IPS DF 6.9 (cell line): ENCODE results near the gene PRDM13.

Experiments used
- DNase-seq: peaks from one replicate; pipeline ENCODE4 v3.0.0-alpha.2; 2013; ENCODE audit warnings: low read depth, low spot score
- H3K27ac ChIP-seq: one replicate; pipeline ENCODE4 v1.5.1; 2013; ENCODE audit warnings: low read length, control low read depth
- H3K27me3 ChIP-seq: 2 replicates; pipeline ENCODE4 v1.6.1; 2013; ENCODE audit warnings: mild to moderate bottlenecking, low read length; ENCODE audit not compliant: control insufficient read depth, insufficient read depth
- H3K36me3 ChIP-seq: 2 replicates; pipeline ENCODE4 v1.6.1; 2013; ENCODE audit warnings: low read length; ENCODE audit not compliant: control insufficient read depth, insufficient read depth
- H3K4me1 ChIP-seq: 2 replicates; pipeline ENCODE4 v1.6.1; 2013; ENCODE audit warnings: low read length; ENCODE audit not compliant: control insufficient read depth, insufficient read depth
- H3K4me3 ChIP-seq: 2 replicates; pipeline ENCODE4 v1.5.1; 2013; ENCODE audit warnings: mild to moderate bottlenecking, low read length
- H3K9me3 ChIP-seq: 2 replicates; pipeline ENCODE4 v1.6.1; 2013; ENCODE audit warnings: low read length, inconsistent platforms; ENCODE audit not compliant: control insufficient read depth, insufficient read depth
- WGBS: extraction: QIAGEN DNeasy Blood & Tissue Kit; methylation state at CpG from one replicate; pipeline ENCODE4 v1.1.7; 2013; ENCODE audit warnings: mixed read lengths, missing lambda C conversion rate; ENCODE audit not compliant: insufficient read length, insufficient coverage; 5-methylcytosine and 5-hydroxymethylcytosine counted together

The PRDM13 gene

GRCh38 chr6:99606656-99607415, at the start of gene PRDM13:
PRDM13 (plus strand) TSS chr6:99606833; CDS start chr6:99607035, 202 bp downstream.
- WGBS: no CpG with 5 or more reads among the region's 54 CpGs
- Histone ChIP-seq H3K4me1 (peaks cover 4% of the 10 kb centered on the region; the same call in 1 of the 2 replicates), H3K9me3 (no peaks in the 10 kb centered on the region), H3K4me3 (no peak within 1 kb of the TSS), H3K27me3 (peaks cover 88% of the 10 kb centered on the region), H3K27ac (no peak within 1 kb of the TSS), H3K36me3 (no peaks in the 10 kb centered on the region)
- DNase-seq: no peak

GRCh38 chr6:99559057-99559456, 47.6 kb upstream of the PRDM13 start:
- no CpG with 5 or more reads among the region's 2 CpGs for WGBS

GRCh38 chr6:99560668-99561067, 46.0 kb upstream of the PRDM13 start:
- DNase-seq: no peak

More at GRCh38 chr6:99559057-99559456, 47.6 kb upstream of the PRDM13 start:
- peaks cover 3% of the 10 kb centered on the region; the same call in 1 of the 2 replicates for H3K36me3 ChIP-seq
- no peak for DNase-seq
- H3K27me3 ChIP-seq: no peaks in the 10 kb centered on the region
- no peaks in the 10 kb centered on the region for H3K9me3 ChIP-seq
- H3K4me3 ChIP-seq: no peak overlapping the region
- no peak overlapping the region for H3K27ac ChIP-seq
- no peaks in the 10 kb centered on the region for H3K4me1 ChIP-seq

GRCh38 chr6:99563056-99563723, 43.4 kb upstream of the PRDM13 start:
- no peak overlapping the region for H3K4me3 ChIP-seq
- H3K9me3 ChIP-seq: no peaks in the 10 kb centered on the region
- no CpG with 5 or more reads among the region's 4 CpGs for WGBS
- no peak for DNase-seq
- H3K27me3 ChIP-seq: no peaks in the 10 kb centered on the region
- H3K4me1 ChIP-seq: no peaks in the 10 kb centered on the region
- no peak overlapping the region for H3K27ac ChIP-seq
- H3K36me3 ChIP-seq: no peaks in the 10 kb centered on the region; the same call in 1 of the 2 replicates

More at GRCh38 chr6:99560668-99561067, 46.0 kb upstream of the PRDM13 start:
- WGBS: 100% methylated on average over 2 of the region's 4 CpGs
- H3K27me3 ChIP-seq: no peaks in the 10 kb centered on the region
- H3K27ac ChIP-seq: no peak overlapping the region
- H3K9me3 ChIP-seq: no peaks in the 10 kb centered on the region
- no peak overlapping the region for H3K4me3 ChIP-seq
- H3K36me3 ChIP-seq: peaks cover 3% of the 10 kb centered on the region; the same call in 1 of the 2 replicates
- H3K4me1 ChIP-seq: no peaks in the 10 kb centered on the region

- Histone ChIP-seq H3K9me3 (no peaks in the 10 kb centered on the region), H3K4me1 (no peaks in the 10 kb centered on the region), H3K27ac (no peak within 1 kb of the TSS), H3K4me3 (peak within 1 kb of the TSS; percentile 63; the same call in 1 of the 2 replicates), H3K36me3 (no peaks in the 10 kb centered on the region), H3K27me3 (no peaks in the 10 kb centered on the region)
- peak; percentile 70 for DNase-seq
- no CpG with 5 or more reads among the region's 64 CpGs for WGBS
Measured at GRCh38 chr6:99568103-99568933, 38.3 kb upstream of the PRDM13 start, which contains the start of gene CCNC. CCNC (minus strand) TSS chr6:99568660; CDS start chr6:99568527, 133 bp downstream.

GRCh38 chr6:99573980-99574617, 32.5 kb upstream of the PRDM13 start:
- DNase-seq: no peak
- no peaks in the 10 kb centered on the region for H3K36me3 ChIP-seq
- no peaks in the 10 kb centered on the region for H3K9me3 ChIP-seq
- no peak overlapping the region for H3K4me3 ChIP-seq
- no CpG with 5 or more reads among the region's 2 CpGs for WGBS
- H3K27ac ChIP-seq: no peak overlapping the region
- no peaks in the 10 kb centered on the region; the same call in 1 of the 2 replicates for H3K27me3 ChIP-seq
- no peaks in the 10 kb centered on the region for H3K4me1 ChIP-seq

GRCh38 chr6:99575544-99576227, 30.9 kb upstream of the PRDM13 start:
- Histone ChIP-seq H3K4me3 (no peak overlapping the region), H3K36me3 (no peaks in the 10 kb centered on the region), H3K27ac (no peak overlapping the region), H3K9me3 (no peaks in the 10 kb centered on the region), H3K27me3 (no peaks in the 10 kb centered on the region; the same call in 1 of the 2 replicates), H3K4me1 (no peaks in the 10 kb centered on the region)
- no peak for DNase-seq
- no CpG with 5 or more reads among the region's 2 CpGs for WGBS

- Histone ChIP-seq H3K27me3 (no peaks in the 10 kb centered on the region; the same call in 1 of the 2 replicates), H3K9me3 (no peaks in the 10 kb centered on the region), H3K36me3 (no peaks in the 10 kb centered on the region), H3K4me3 (no peak overlapping the region), H3K27ac (no peak overlapping the region), H3K4me1 (no peaks in the 10 kb centered on the region)
- no CpG with 5 or more reads among the region's 4 CpGs for WGBS
- DNase-seq: no peak
Measured at GRCh38 chr6:99579781-99580180, 26.9 kb upstream of the PRDM13 start.

- Histone ChIP-seq H3K4me3 (no peak overlapping the region), H3K27me3 (peaks cover 58% of the 10 kb centered on the region), H3K4me1 (no peaks in the 10 kb centered on the region), H3K36me3 (no peaks in the 10 kb centered on the region), H3K27ac (no peak overlapping the region), H3K9me3 (no peaks in the 10 kb centered on the region)
- DNase-seq: no peak
- WGBS: no CpG with 5 or more reads among the region's 4 CpGs
Measured at GRCh38 chr6:99587792-99588191, 18.8 kb upstream of the PRDM13 start.
